GM19397 (cell line): ENCODE data around the gene CPNE2.

Experiments
- ATAC-seq: cut with Tn5 transposase; IDR thresholded peaks from one replicate; pipeline ENCODE4 v1.9.1; 2021; ENCODE audit warnings: mild to moderate bottlenecking, moderate library complexity; ENCODE audit not compliant: unreplicated experiment

The CPNE2 gene

GRCh38 chr16:57123216-57123973 lies 31.0 kb downstream of the CPNE2 start:
- no peak for ATAC-seq

- ATAC-seq, result no peak
Measured at GRCh38 chr16:57123974-57124674, 31.7 kb downstream of the CPNE2 start.

GRCh38 chr16:57125376-57125775 lies 33.0 kb downstream of the CPNE2 start:
- ATAC-seq, result no peak

- no peak for ATAC-seq
Measured at GRCh38 chr16:57125969-57126368, 33.6 kb downstream of the CPNE2 start.

- no peak for ATAC-seq
Measured at GRCh38 chr16:57126411-57126810, 34.0 kb downstream of the CPNE2 start.

- ATAC-seq, result no peak
Measured at GRCh38 chr16:57127037-57127763, 34.8 kb downstream of the CPNE2 start.

- no peak for ATAC-seq
Measured at GRCh38 chr16:57127836-57128235, 35.5 kb downstream of the CPNE2 start.

- ATAC-seq, result no peak
Measured at GRCh38 chr16:57128771-57129389, 36.5 kb downstream of the CPNE2 start.

GRCh38 chr16:57130950-57131321 lies 38.6 kb downstream of the CPNE2 start:
- ATAC-seq, result no peak

- no peak for ATAC-seq
Measured at GRCh38 chr16:57131351-57131970, 39.1 kb downstream of the CPNE2 start.

GRCh38 chr16:57132470-57132869 lies 40.1 kb downstream of the CPNE2 start:
- ATAC-seq, result no peak

GRCh38 chr16:57133031-57133430 lies 40.6 kb downstream of the CPNE2 start:
- ATAC-seq, result no peak

GRCh38 chr16:57133886-57134285 lies 41.5 kb downstream of the CPNE2 start:
- no peak for ATAC-seq

GRCh38 chr16:57134982-57135381 lies 42.6 kb downstream of the CPNE2 start:
- ATAC-seq, result no peak

GRCh38 chr16:57137043-57137442 lies 44.7 kb downstream of the CPNE2 start:
- ATAC-seq, result no peak

- no peak for ATAC-seq
Measured at GRCh38 chr16:57137566-57138273, 45.3 kb downstream of the CPNE2 start.

GRCh38 chr16:57138281-57138935 lies 46.0 kb downstream of the CPNE2 start:
- no peak for ATAC-seq

- ATAC-seq, result no peak
Measured at GRCh38 chr16:57140931-57141668, 48.7 kb downstream of the CPNE2 start.
